HepG2 (cell line): ENCODE results near the gene SSNA1. TPM values are rescaled to one million over a fixed set of nuclear protein-coding genes. Genes with fewer than 3 reads are reported as not detected.
A peak's percentile ranks its signal among the peaks of the same experiment; 100 is the strongest.

Source experiments
- FOSL2 ChIP-seq: sonication (generic); formaldehyde crosslinking; IDR thresholded peaks from 2 replicates; pipeline ENCODE4 v1.4.0; 2020; ENCODE audit warnings: missing genetic modification reagents
- MYC ChIP-seq: sonication (generic); formaldehyde crosslinking; IDR thresholded peaks from 2 replicates; pipeline ENCODE4 v1.9.0; 2021; ENCODE audit warnings: missing genetic modification reagents, borderline replicate concordance
- NR2C2 ChIP-seq: sonication (generic); formaldehyde crosslinking; IDR thresholded peaks from 2 replicates; pipeline ENCODE4 v1.4.0; 2020; ENCODE audit warnings: missing genetic modification reagents, mild to moderate bottlenecking, moderate library complexity, borderline replicate concordance
- RBFOX2 ChIP-seq: fragments of 200-400 bp; formaldehyde crosslinking; IDR thresholded peaks from 2 replicates; pipeline ENCODE4 v1.6.1; 2017; ENCODE audit warnings: low read depth, mild to moderate bottlenecking, low read length
- RCOR2 ChIP-seq: IDR thresholded peaks from 2 replicates; pipeline ENCODE4 v1.6.1; 2016; ENCODE audit warnings: missing biosample characterization, missing genetic modification reagents
- SMAD9 ChIP-seq: sonication (generic); formaldehyde crosslinking; IDR thresholded peaks from 2 replicates; pipeline ENCODE4 v1.5.1; 2020; ENCODE audit warnings: mild to moderate bottlenecking, missing genetic modification reagents
- SOX6 ChIP-seq, 2 experiments: fragments of 450-650 bp in 1 of 2; sonication (generic) in 1 of 2; formaldehyde crosslinking in 1 of 2; IDR thresholded peaks; 2 replicates each; pipeline versions ENCODE4 v1.4.0 to v1.6.1; 2017 to 2020; ENCODE audit warnings: antibody characterized with exemption in 1 of 2, mild to moderate bottlenecking in 1 of 2, missing genetic modification reagents in 1 of 2
- THAP7 ChIP-seq: sonication (generic); formaldehyde crosslinking; IDR thresholded peaks from 2 replicates; pipeline ENCODE4 v1.8.1; 2023; ENCODE audit warnings: mild to moderate bottlenecking, missing genetic modification reagents
- ZNF350 ChIP-seq: sonication (generic); formaldehyde crosslinking; IDR thresholded peaks from 2 replicates; pipeline ENCODE4 v1.4.0; 2020; ENCODE audit warnings: mild to moderate bottlenecking, low read depth, missing genetic modification reagents, borderline replicate concordance
- ZNF407 ChIP-seq: sonication (generic); formaldehyde crosslinking; IDR thresholded peaks from one replicate; pipeline ENCODE4 v1.5.1; 2020; ENCODE audit warnings: mild to moderate bottlenecking, missing genetic modification reagents; ENCODE audit errors: not compliant biosample characterization
- ZNF7 ChIP-seq: IDR thresholded peaks from 2 replicates; pipeline ENCODE4 v1.6.1; 2016; ENCODE audit warnings: missing biosample characterization, missing genetic modification reagents
- ZNF747 ChIP-seq: sonication (generic); formaldehyde crosslinking; IDR thresholded peaks from 2 replicates; pipeline ENCODE4 v1.8.1; 2023; ENCODE audit warnings: missing genetic modification reagents, mild to moderate bottlenecking, borderline replicate concordance
- polyA plus RNA-seq, 8 experiments: library from polyadenylated mRNA; depleted of rRNA in 3 of 8; stranded (reverse) in 7 of 8; unstranded in 1 of 8; fragments of >200 nt; fragmentation: Illumina TruSeq in 4 of 8; extraction: Trizol in 4 of 8; gene quantifications; 2 replicates each; pipeline versions ENCODE4 v1.2.1 to v1.2.3, GENCODE V29; 2011 to 2016; ENCODE audit warnings: low read depth in 4 of 8, missing spikeins in 1 of 8, mixed read lengths in 1 of 8; ENCODE audit not compliant: insufficient read depth in 1 of 8
- total RNA-seq, 5 experiments: library from RNA; depleted of rRNA; stranded (reverse); fragments of >200 nt; fragmentation: Illumina TruSeq; extraction: Trizol; gene quantifications; 2 replicates each; pipeline ENCODE4 v1.2.3, GENCODE V29; 2016; ENCODE audit warnings: low read depth in 1 of 5
- TF ChIP-seq, protein P1 (sequence below): sonication (generic); formaldehyde crosslinking; IDR thresholded peaks from 2 replicates; pipeline ENCODE4 v1.4.0; 2020; ENCODE audit warnings: missing genetic modification reagents
- TF ChIP-seq, protein P2 (sequence below): sonication (generic); formaldehyde crosslinking; IDR thresholded peaks from 2 replicates; pipeline ENCODE4 v1.5.0; 2020; ENCODE audit warnings: missing genetic modification reagents

Gene SSNA1
- total and polyA plus RNA-seq, 2 of the 13 experiments (the other 11 are each of a cell fraction or from before 2014, with no cell fraction given): 35.9 to 49.4 TPM

DNA sequence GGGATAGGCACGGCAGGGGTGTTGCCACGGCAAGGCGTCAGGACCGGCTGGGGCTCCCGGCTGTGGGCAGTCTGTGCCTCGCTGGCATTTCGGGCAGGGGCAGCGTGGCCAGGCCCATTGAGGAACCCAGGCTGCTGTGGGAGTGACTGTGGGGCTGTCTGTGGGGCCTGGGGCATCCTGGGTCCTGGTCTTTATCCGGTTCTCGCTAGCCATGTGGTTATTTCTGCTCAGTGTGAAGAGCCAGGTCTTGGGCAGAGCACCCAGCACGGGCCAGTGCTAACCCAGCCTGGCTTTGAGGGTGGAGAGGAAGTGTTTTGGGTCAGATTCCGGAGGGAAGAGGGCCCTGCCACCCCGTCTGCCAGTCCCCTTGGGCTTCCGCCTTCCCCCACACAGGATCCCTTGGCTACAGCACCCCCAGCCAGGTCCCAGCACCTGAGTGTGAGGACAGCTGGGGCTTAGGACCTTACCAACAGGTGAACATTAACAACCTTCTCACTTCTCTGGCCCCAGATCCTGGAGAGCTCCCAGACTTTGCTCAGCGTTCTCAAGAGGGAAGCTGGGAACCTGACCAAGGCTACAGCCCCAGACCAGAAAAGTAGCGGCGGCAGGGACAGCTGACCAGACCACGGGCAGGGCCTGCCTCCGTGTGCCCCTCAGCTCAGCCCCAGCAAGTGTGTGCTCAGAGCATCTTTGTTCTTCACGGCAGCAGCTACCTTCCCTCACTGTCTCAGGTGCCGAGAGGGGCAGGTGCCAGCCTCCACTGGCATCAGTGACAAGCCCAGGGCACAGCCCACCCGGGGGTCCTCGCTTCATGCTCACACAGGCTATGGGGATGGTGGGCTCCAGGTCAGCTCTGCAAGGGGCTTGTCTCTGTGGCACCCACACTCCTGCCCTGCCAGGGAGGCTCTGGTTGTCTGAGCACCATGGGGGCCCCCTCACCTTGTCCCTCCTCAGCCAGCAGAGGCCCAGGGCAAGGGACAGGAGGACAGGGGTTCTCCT is 1.1 kb downstream of the SSNA1 start (continued):
- TF ChIP-seq, protein P1, sequence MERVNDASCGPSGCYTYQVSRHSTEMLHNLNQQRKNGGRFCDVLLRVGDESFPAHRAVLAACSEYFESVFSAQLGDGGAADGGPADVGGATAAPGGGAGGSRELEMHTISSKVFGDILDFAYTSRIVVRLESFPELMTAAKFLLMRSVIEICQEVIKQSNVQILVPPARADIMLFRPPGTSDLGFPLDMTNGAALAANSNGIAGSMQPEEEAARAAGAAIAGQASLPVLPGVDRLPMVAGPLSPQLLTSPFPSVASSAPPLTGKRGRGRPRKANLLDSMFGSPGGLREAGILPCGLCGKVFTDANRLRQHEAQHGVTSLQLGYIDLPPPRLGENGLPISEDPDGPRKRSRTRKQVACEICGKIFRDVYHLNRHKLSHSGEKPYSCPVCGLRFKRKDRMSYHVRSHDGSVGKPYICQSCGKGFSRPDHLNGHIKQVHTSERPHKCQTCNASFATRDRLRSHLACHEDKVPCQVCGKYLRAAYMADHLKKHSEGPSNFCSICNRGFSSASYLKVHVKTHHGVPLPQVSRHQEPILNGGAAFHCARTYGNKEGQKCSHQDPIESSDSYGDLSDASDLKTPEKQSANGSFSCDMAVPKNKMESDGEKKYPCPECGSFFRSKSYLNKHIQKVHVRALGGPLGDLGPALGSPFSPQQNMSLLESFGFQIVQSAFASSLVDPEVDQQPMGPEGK (CRISPR knock-in tag): no peak
- TF ChIP-seq RBFOX2 (peak; percentile 25; the same call in 1 of the 2 replicates), ZNF7 (CRISPR knock-in tag) (no peak), RCOR2 (no peak), FOSL2 (CRISPR knock-in tag) (no peak), ZNF747 (CRISPR knock-in tag) (no peak), MYC (CRISPR knock-in tag) (no peak), NR2C2 (no peak), THAP7 (CRISPR knock-in tag) (no peak), SMAD9 (CRISPR knock-in tag) (no peak), ZNF350 (CRISPR knock-in tag) (0 out of 2 replicates have a peak, but pooled peaks have one; percentile 40), ZNF407 (CRISPR knock-in tag) (no peak), SOX6 (IDR thresholded peaks at IDR 0.05) (no peak), SOX6 (CRISPR knock-in tag; IDR thresholded peaks at IDR 0.05) (no peak)
- TF ChIP-seq, protein P2, sequence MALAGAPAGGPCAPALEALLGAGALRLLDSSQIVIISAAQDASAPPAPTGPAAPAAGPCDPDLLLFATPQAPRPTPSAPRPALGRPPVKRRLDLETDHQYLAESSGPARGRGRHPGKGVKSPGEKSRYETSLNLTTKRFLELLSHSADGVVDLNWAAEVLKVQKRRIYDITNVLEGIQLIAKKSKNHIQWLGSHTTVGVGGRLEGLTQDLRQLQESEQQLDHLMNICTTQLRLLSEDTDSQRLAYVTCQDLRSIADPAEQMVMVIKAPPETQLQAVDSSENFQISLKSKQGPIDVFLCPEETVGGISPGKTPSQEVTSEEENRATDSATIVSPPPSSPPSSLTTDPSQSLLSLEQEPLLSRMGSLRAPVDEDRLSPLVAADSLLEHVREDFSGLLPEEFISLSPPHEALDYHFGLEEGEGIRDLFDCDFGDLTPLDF (CRISPR knock-in tag): no peak
